Panc1 (cell line): ENCODE data around the gene PAPOLG. TPM values are rescaled to one million over a fixed set of nuclear protein-coding genes. Genes with fewer than 3 reads are reported as not detected.

ENCODE experiments used
- ATAC-seq: fragments of 200-7000 bp; cut with Tn5 transposase; 2 replicates; pipeline ENCODE4 v1.9.1; 2020; ENCODE audit warnings: mild to moderate bottlenecking, moderate library complexity
- BruUV-seq: library from RNA; stranded (reverse); fragments of 400-500 nt; replicated peaks from 2 replicates; lab custom pipeline; 2021; lab: Mats Ljungman, UMichigan
- CTCF ChIA-PET: fragments of 300-600 bp; sonication (Branson Sonifier 250); formaldehyde crosslinking; loops from one replicate; lab custom pipeline; 2022; ENCODE audit warnings: antibody characterized with exemption; lab: Charles Lee
- POLR2A ChIA-PET: fragments of 300-600 bp; sonication (Branson Sonifier 250); formaldehyde crosslinking; loops from one replicate; lab custom pipeline; 2022; ENCODE audit warnings: antibody characterized with exemption; lab: Charles Lee
- DNase-seq: peaks from one replicate; pipeline ENCODE4 v3.0.0-alpha.2; 2010; ENCODE audit warnings: low read depth, low spot score
- H3K27ac ChIP-seq: 2 replicates; pipeline ENCODE4 v1.5.1; 2011; ENCODE audit warnings: mild to moderate bottlenecking, low read length, inconsistent platforms
- H3K27me3 ChIP-seq: fragments of 200-500 bp; sonication (Bioruptor generic); 2 replicates; pipeline ENCODE4 v1.6.0; 2014; ENCODE audit warnings: low read length, inconsistent platforms; ENCODE audit not compliant: control insufficient read depth, insufficient read depth
- H3K36me3 ChIP-seq: fragments of 200-500 bp; sonication (Bioruptor generic); 2 replicates; pipeline ENCODE4 v1.5.1; 2014; ENCODE audit warnings: inconsistent platforms, mild to moderate bottlenecking, low read length, moderate library complexity; ENCODE audit not compliant: control insufficient read depth, insufficient read depth
- H3K4me1 ChIP-seq: 2 replicates; pipeline ENCODE4 v1.5.1; 2011; ENCODE audit warnings: inconsistent platforms, mild to moderate bottlenecking, low read length, moderate library complexity; ENCODE audit not compliant: control insufficient read depth, insufficient read depth
- H3K4me3 ChIP-seq, 2 experiments: 2 replicates each; pipeline ENCODE4 v1.5.1; 2011 to 2012; ENCODE audit warnings: low read depth in 2 of 2, low read length in 2 of 2, mild to moderate bottlenecking in 2 of 2, inconsistent platforms in 1 of 2, moderate library complexity in 1 of 2
- H3K9me3 ChIP-seq: fragments of 200-500 bp; sonication (Bioruptor generic); 2 replicates; pipeline ENCODE4 v1.5.1; 2014; ENCODE audit warnings: low read depth, mild to moderate bottlenecking, inconsistent platforms, low read length, moderate library complexity; ENCODE audit not compliant: control insufficient read depth, insufficient read depth
- CTCF ChIP-seq: fragments of 450-650 bp; IDR thresholded peaks from 2 replicates; pipeline ENCODE4 v1.5.1; 2017; ENCODE audit warnings: mild to moderate bottlenecking
- POLR2AphosphoS5 ChIP-seq: IDR thresholded peaks from 2 replicates; pipeline ENCODE4 v1.6.1; 2012; ENCODE audit warnings: mild to moderate bottlenecking, low read depth, low read length, moderate library complexity
- REST ChIP-seq, 2 experiments: IDR thresholded peaks; 2 replicates each; pipeline ENCODE4 v1.6.1; 2011 to 2012; ENCODE audit warnings: low read depth in 2 of 2, control low read depth in 1 of 2, low read length in 1 of 2, mild to moderate bottlenecking in 1 of 2, moderate library complexity in 1 of 2; ENCODE audit not compliant: insufficient read depth in 1 of 2
- SIN3A ChIP-seq: IDR thresholded peaks from 2 replicates; pipeline ENCODE4 v1.6.1; 2012; ENCODE audit warnings: low read depth, mild to moderate bottlenecking, low read length, moderate library complexity, borderline replicate concordance; ENCODE audit not compliant: insufficient read depth
- TCF7L2 ChIP-seq: IDR thresholded peaks from 2 replicates; pipeline ENCODE4 v1.6.1; 2011; ENCODE audit warnings: mild to moderate bottlenecking, low read depth, low read length, inconsistent platforms
- in situ Hi-C: cut with HindIII; loops from 2 replicates; pipeline ENCODE4 v1.10.0; 2016; ENCODE audit warnings: low sequenced_read_pairs, low pct_unique_long_range_greater_than_20kb
- intact Hi-C: fragments of 100-400 bp; cut with micrococcal nuclease; formaldehyde crosslinking; loops from one replicate; pipeline ENCODE4 v1.10.0; 2022; ENCODE audit not compliant: unreplicated experiment
- total RNA-seq: library from RNA; stranded (reverse); gene quantifications from one replicate; pipeline ENCODE4 v1.2.1, GENCODE V29; 2021; ENCODE audit not compliant: unreplicated experiment

Gene PAPOLG
- total RNA-seq, 1 experiment from 2014 or later, result 10.9 TPM

GRCh38 chr2:60844105-60844504 lies 88.0 kb downstream of the PAPOLG start:
- Histone ChIP-seq H3K4me3 (no peak overlapping the region), H3K27ac (no peak overlapping the region), H3K36me3 (no peaks in the 10 kb centered on the region), H3K27me3 (no peaks in the 10 kb centered on the region), H3K4me1 (no peaks in the 10 kb centered on the region), H3K9me3 (no peaks in the 10 kb centered on the region)
- intact Hi-C loops, result no loop called here
- ChIA-PET POLR2A (no interaction called here), CTCF (no interaction called here)
- BruUV-seq, result no TSS peak
- in situ Hi-C loops, result no loop called here
- ATAC-seq (no peak), DNase-seq (no peak)
- no peak for TF ChIP-seq POLR2AphosphoS5
- TF ChIP-seq SIN3A, result no peak
- no peak for TF ChIP-seq REST (IDR thresholded peaks at IDR 0.05; ENCODE audit: insufficient read depth in 1 of 2, low read depth in 2 of 2, low read length in 1 of 2)
- no peak for TF ChIP-seq CTCF
- no peak for TF ChIP-seq TCF7L2

- DNase-seq, result no peak
- Histone ChIP-seq H3K4me1 (no peaks in the 10 kb centered on the region), H3K27ac (no peak overlapping the region), H3K9me3 (no peaks in the 10 kb centered on the region), H3K4me3 (no peak overlapping the region), H3K27me3 (no peaks in the 10 kb centered on the region), H3K36me3 (no peaks in the 10 kb centered on the region)
- TF ChIP-seq REST (IDR thresholded peaks at IDR 0.05; ENCODE audit: insufficient read depth in 1 of 2, low read depth in 2 of 2, low read length in 1 of 2) (no peak), CTCF (no peak), SIN3A (no peak), POLR2AphosphoS5 (no peak), TCF7L2 (no peak)
- no TSS peak for BruUV-seq
- ChIA-PET CTCF (no interaction called here), POLR2A (no interaction called here)
- intact Hi-C loops (no loop called here), in situ Hi-C loops (no loop called here)
- ATAC-seq, result no peak
Observed at GRCh38 chr2:60847854-60848253, 91.8 kb downstream of the PAPOLG start.

Other genes with a start within 250 kb of the PAPOLG start
- 0.33 TPM for gene BCL11A, start 202.6 kb upstream of the PAPOLG start, total RNA-seq
- 10.0 TPM for gene REL, start 125.3 kb downstream of the PAPOLG start, total RNA-seq